ENCODE results near the gene TTLL13.

DNA sequence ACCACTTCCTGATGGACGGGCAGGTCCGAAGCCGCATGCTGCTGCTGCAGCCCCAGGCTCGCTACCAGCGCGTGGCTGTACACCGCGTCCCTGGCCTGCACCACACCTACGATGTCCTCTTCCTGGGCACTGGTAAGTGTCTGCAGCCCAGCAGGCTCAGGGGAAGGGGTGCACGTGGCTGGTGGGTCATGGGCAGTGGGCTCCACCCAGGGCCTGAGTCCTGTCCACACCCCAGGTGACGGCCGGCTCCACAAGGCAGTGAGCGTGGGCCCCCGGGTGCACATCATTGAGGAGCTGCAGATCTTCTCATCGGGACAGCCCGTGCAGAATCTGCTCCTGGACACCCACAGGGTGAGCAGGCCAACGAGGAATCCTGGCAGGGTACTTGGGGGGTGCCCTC, 24.3 kb upstream of the TTLL13 start:
- TF ChIP-seq, protein P1, sequence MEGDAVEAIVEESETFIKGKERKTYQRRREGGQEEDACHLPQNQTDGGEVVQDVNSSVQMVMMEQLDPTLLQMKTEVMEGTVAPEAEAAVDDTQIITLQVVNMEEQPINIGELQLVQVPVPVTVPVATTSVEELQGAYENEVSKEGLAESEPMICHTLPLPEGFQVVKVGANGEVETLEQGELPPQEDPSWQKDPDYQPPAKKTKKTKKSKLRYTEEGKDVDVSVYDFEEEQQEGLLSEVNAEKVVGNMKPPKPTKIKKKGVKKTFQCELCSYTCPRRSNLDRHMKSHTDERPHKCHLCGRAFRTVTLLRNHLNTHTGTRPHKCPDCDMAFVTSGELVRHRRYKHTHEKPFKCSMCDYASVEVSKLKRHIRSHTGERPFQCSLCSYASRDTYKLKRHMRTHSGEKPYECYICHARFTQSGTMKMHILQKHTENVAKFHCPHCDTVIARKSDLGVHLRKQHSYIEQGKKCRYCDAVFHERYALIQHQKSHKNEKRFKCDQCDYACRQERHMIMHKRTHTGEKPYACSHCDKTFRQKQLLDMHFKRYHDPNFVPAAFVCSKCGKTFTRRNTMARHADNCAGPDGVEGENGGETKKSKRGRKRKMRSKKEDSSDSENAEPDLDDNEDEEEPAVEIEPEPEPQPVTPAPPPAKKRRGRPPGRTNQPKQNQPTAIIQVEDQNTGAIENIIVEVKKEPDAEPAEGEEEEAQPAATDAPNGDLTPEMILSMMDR (IDR thresholded peaks at IDR 0.05) = no peak
- no peak for TF ChIP-seq POLR2A (IDR thresholded peaks at IDR 0.05)

All from body of pancreas (tissue), 4 donors.